ENCODE data around the gene FERMT1. TPM values are rescaled to one million over a fixed set of nuclear protein-coding genes. Genes with fewer than 3 reads are reported as not detected.

Gene FERMT1
- total RNA-seq, 3 donors from 2014 or later, result 17.4 to 102 (median 54.1) TPM

GRCh38 chr20:6040958-6041807, 81.6 kb downstream of the FERMT1 start:
- Histone ChIP-seq H3K4me1 (ENCODE audit: low read depth) (no peaks in the 10 kb centered on the region), H3K4me3 (no peak overlapping the region), H3K9me3 (no peaks in the 10 kb centered on the region), H3K36me3 (ENCODE audit: low read depth) (no peaks in the 10 kb centered on the region)
- DNase-seq (no peak), ATAC-seq (no peak)
- no peak for TF ChIP-seq CTCF (IDR thresholded peaks at IDR 0.05)
- intact Hi-C loops (cut with DNase I, micrococcal nuclease), result no loop called here

DNA sequence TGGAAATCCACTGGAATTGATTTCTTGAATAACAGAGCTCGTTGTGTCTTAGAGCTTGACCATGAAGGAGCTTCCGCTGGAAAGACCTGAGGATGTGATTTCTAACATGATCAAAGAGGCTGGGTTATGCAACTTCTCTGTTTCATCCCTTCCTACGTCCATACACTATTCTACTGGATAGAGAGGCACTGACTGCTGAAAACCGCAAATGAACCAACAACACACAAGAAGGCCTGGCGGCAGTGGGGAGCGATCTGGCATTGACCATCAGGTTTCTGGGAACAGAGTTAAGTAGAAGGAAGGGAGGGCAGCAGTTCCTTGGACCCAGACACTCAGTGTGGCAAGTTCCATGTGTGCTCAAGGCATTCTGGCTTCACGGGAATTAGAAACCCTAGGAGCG, 82.3 kb downstream of the FERMT1 start:
- Histone ChIP-seq H3K36me3 (ENCODE audit: low read depth) (peaks cover 4% of the 10 kb centered on the region), H3K4me1 (ENCODE audit: low read depth) (no peaks in the 10 kb centered on the region), H3K9me3 (no peaks in the 10 kb centered on the region), H3K4me3 (no peak overlapping the region)
- ATAC-seq, result no peak
- intact Hi-C loops (cut with DNase I, micrococcal nuclease), result no loop called here
- DNase-seq, result no peak
- TF ChIP-seq CTCF (IDR thresholded peaks at IDR 0.05), result no peak

DNA sequence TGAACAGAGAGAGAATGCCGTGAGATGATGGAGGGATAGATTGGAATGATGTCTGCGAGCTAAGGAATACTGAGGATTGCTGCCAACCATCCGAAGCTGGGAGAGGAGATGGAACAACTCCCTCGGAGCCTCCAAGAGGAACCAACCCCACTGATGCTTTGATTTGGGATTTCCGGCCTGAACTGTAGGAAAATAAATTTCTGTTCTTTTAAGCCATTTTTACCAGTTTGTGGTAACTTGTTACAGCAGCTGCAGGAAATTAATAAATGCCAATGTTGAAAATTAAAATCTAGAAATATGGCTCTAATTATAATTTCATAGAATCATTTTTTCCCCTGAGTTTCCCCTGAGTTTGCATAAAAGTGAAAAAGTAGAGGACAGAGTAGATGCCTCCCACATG, 83.1 kb downstream of the FERMT1 start:
- H3K36me3 ChIP-seq (ENCODE audit: low read depth), result peaks cover 4% of the 10 kb centered on the region
- no peak overlapping the region for H3K4me3 ChIP-seq
- no peak for ATAC-seq
- intact Hi-C loops (cut with DNase I, micrococcal nuclease), result no loop called here
- H3K9me3 ChIP-seq, result no peaks in the 10 kb centered on the region
- no peaks in the 10 kb centered on the region for H3K4me1 ChIP-seq (ENCODE audit: low read depth)
- no peak for TF ChIP-seq CTCF (IDR thresholded peaks at IDR 0.05)
- DNase-seq, result no peak

- Histone ChIP-seq H3K4me1 (ENCODE audit: low read depth) (no peaks in the 10 kb centered on the region), H3K9me3 (no peaks in the 10 kb centered on the region), H3K4me3 (no peak overlapping the region), H3K36me3 (ENCODE audit: low read depth) (peaks cover 4% of the 10 kb centered on the region)
- intact Hi-C loops (cut with DNase I, micrococcal nuclease), result no loop called here
- DNase-seq (no peak), ATAC-seq (no peak)
- no peak for TF ChIP-seq CTCF (IDR thresholded peaks at IDR 0.05)
These were observed 84.6 kb downstream of the FERMT1 start for GRCh38 chr20:6038256-6038655.

- no peak for ATAC-seq
- H3K9me3 ChIP-seq, result no peaks in the 10 kb centered on the region
- no peak for DNase-seq
- H3K4me1 ChIP-seq (ENCODE audit: low read depth), result no peaks in the 10 kb centered on the region
- intact Hi-C loops (cut with DNase I, micrococcal nuclease), result no loop called here
- TF ChIP-seq CTCF (IDR thresholded peaks at IDR 0.05), result no peak
- H3K4me3 ChIP-seq, result no peak overlapping the region
- H3K36me3 ChIP-seq (ENCODE audit: low read depth), result peaks cover 4% of the 10 kb centered on the region
These were observed 85.7 kb downstream of the FERMT1 start for GRCh38 chr20:6037082-6037481.
